Endodermal cell (in vitro differentiated cells): ENCODE measurements around the gene PEX6. TPM values are rescaled to one million over a fixed set of nuclear protein-coding genes. Genes with fewer than 3 reads are reported as not detected.

ENCODE experiments used
- DNase-seq: peaks from one replicate; pipeline ENCODE4 v3.0.0-alpha.2; 2017
- H3K27ac ChIP-seq: 2 replicates; pipeline ENCODE4 v1.5.1; 2013; ENCODE audit warnings: mild to moderate bottlenecking, low read depth, low read length, moderate library complexity
- H3K27me3 ChIP-seq: 2 replicates; pipeline ENCODE4 v1.6.1; 2013; ENCODE audit warnings: mild to moderate bottlenecking, low read length, moderate library complexity; ENCODE audit not compliant: insufficient read depth, control insufficient read depth, poor library complexity, severe bottlenecking
- H3K36me3 ChIP-seq: 2 replicates; pipeline ENCODE4 v1.7.0; 2013; ENCODE audit warnings: mild to moderate bottlenecking, low read length, moderate library complexity; ENCODE audit not compliant: control insufficient read depth, insufficient read depth
- H3K4me1 ChIP-seq: one replicate; pipeline ENCODE4 v1.7.0; 2013; ENCODE audit warnings: low read length; ENCODE audit not compliant: control insufficient read depth, insufficient read depth
- H3K4me3 ChIP-seq: 2 replicates; pipeline ENCODE4 v1.5.1; 2013; ENCODE audit warnings: mild to moderate bottlenecking, low read length, moderate library complexity
- H3K9ac ChIP-seq: 2 replicates; pipeline ENCODE4 v1.6.1; 2013; ENCODE audit warnings: mild to moderate bottlenecking, low read length, moderate library complexity; ENCODE audit not compliant: poor library complexity, severe bottlenecking; ENCODE audit errors: extremely low read depth
- H3K9me3 ChIP-seq: 2 replicates; pipeline ENCODE4 v1.6.1; 2013; ENCODE audit warnings: mild to moderate bottlenecking, low read length, moderate library complexity; ENCODE audit not compliant: control insufficient read depth
- H3K27ac Mint-ChIP-seq: 2 replicates; pipeline ENCODE4 v1.8.0; 2020; ENCODE audit warnings: mixed read lengths
- H3K27me3 Mint-ChIP-seq: 2 replicates; pipeline ENCODE4 v1.8.0; 2021; ENCODE audit warnings: mild to moderate bottlenecking, mixed read lengths; ENCODE audit not compliant: insufficient read depth
- H3K36me3 Mint-ChIP-seq: 2 replicates; pipeline ENCODE4 v1.8.0; 2020; ENCODE audit warnings: low read depth, mixed read lengths
- H3K4me1 Mint-ChIP-seq: 2 replicates; pipeline ENCODE4 v1.8.0; 2020; ENCODE audit warnings: mixed read lengths
- H3K4me3 Mint-ChIP-seq: 2 replicates; pipeline ENCODE4 v1.8.0; 2020; ENCODE audit warnings: mild to moderate bottlenecking, moderate library complexity, mixed read lengths
- H3K9me3 Mint-ChIP-seq: 2 replicates; pipeline ENCODE4 v1.8.0; 2020; ENCODE audit warnings: mild to moderate bottlenecking, mixed read lengths
- CTCF ChIP-seq: fragments of 200-600 bp; sonication (generic); conservative IDR thresholded peaks from 2 replicates; pipeline ENCODE4 v1.5.0; 2021; ENCODE audit warnings: antibody characterized with exemption, mild to moderate bottlenecking
- WGBS, 2 experiments: methylation state at CpG; one replicate each; pipeline versions ENCODE4 v1.1.5 to v1.1.7; 2013; ENCODE audit warnings: missing lambda C conversion rate in 2 of 2, mixed read lengths in 1 of 2; ENCODE audit not compliant: insufficient coverage in 1 of 2, insufficient read length in 1 of 2; 5-methylcytosine and 5-hydroxymethylcytosine counted together
- total RNA-seq, 2 donors: library from RNA; stranded (reverse); fragmentation: NEBNext Ultra II Directional in 1 of 2; extraction: Animal tissue kit (Norgen Biotek cat#: 25700) in 1 of 2; gene quantifications; 2 replicates in 1 of 2; 3 replicates in 1 of 2; pipeline ENCODE4 v1.2.1, GENCODE V29; 2021

The PEX6 gene
- total RNA-seq, 2 donors from 2014 or later = 17.2 to 21.4 TPM

DNA sequence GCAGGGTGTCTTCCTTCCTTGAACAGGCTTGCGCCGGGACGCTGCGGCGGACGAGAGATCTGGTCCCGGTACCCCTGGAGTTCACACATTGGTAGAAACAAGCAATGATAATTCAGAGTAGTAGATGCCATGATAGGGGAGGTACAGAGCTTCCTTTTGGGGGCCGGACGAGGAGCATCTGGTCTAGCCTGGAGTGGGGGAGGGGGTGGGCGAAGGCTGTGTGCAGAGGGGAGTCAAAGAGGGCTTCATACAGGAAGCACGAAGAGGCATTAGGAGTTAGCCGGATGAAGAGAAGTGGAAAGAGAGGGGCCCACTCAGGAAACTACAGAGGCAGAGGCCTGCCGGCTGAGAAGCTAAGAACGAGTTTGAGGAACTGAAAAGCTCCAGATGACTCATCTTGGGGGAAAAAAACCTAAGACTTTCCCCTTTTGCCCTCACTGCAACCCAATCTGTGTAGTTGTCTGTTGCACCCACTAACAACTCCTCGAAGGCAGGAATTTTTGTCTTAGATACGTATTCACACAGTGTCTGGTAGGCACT is 49.1 kb downstream of the PEX6 start:
- H3K27ac Mint-ChIP-seq = peak overlapping the region; percentile 96
- Histone ChIP-seq H3K9me3 (no peaks in the 10 kb centered on the region), H3K4me3 (peak overlapping the region; percentile 91), H3K27ac (peak overlapping the region; percentile 95), H3K36me3 (peaks cover 19% of the 10 kb centered on the region), H3K4me1 (peaks cover 5% of the 10 kb centered on the region), H3K27me3 (no peaks in the 10 kb centered on the region), H3K9ac (peak overlapping the region; percentile 66)
- H3K36me3 Mint-ChIP-seq = peaks cover 17% of the 10 kb centered on the region
- TF ChIP-seq CTCF = no peak
- WGBS, 2 experiments = 1 to 3% methylated on average over 9 to 16 of the region's 16 CpGs
- no peak for DNase-seq
- peaks cover 25% of the 10 kb centered on the region for H3K4me1 Mint-ChIP-seq
- no peaks in the 10 kb centered on the region for H3K9me3 Mint-ChIP-seq
- H3K4me3 Mint-ChIP-seq = peak overlapping the region; percentile 97
- no peaks in the 10 kb centered on the region for H3K27me3 Mint-ChIP-seq

- Mint-ChIP-seq H3K27ac (peak within 1 kb of the TSS; percentile 98), H3K27me3 (no peaks in the 10 kb centered on the region), H3K36me3 (peaks cover 11% of the 10 kb centered on the region), H3K4me3 (peak within 1 kb of the TSS; percentile 97), H3K9me3 (no peaks in the 10 kb centered on the region), H3K4me1 (peaks cover 25% of the 10 kb centered on the region)
- Histone ChIP-seq H3K4me1 (peaks cover 5% of the 10 kb centered on the region), H3K9ac (peak within 1 kb of the TSS; percentile 66), H3K4me3 (peak within 1 kb of the TSS; percentile 91), H3K9me3 (no peaks in the 10 kb centered on the region), H3K27me3 (no peaks in the 10 kb centered on the region), H3K27ac (peak within 1 kb of the TSS; percentile 95), H3K36me3 (peaks cover 12% of the 10 kb centered on the region)
- 0 to 1% methylated on average over 35 to 63 of the region's 63 CpGs for WGBS, 2 experiments
- DNase-seq = peak; percentile 99
- TF ChIP-seq CTCF = no peak
Observed at GRCh38 chr6:42928986-42929820, 49.8 kb downstream of the PEX6 start, which contains the start of gene CNPY3. Gene CNPY3 (plus strand): TSS chr6:42929480. CDS start chr6:42929571, 91 bp downstream.

GRCh38 chr6:42925248-42925857 is 53.6 kb downstream of the PEX6 start:
- H3K9me3 Mint-ChIP-seq = no peaks in the 10 kb centered on the region
- peak; percentile 11 for TF ChIP-seq CTCF
- peak; percentile 67 for DNase-seq
- H3K4me3 ChIP-seq = no peak overlapping the region
- 87 to 91% methylated on average over 9 to 23 of the region's 23 CpGs for WGBS, 2 experiments
- no peak overlapping the region for H3K9ac ChIP-seq
- peaks cover 2% of the 10 kb centered on the region for H3K27me3 Mint-ChIP-seq
- H3K36me3 ChIP-seq = no peaks in the 10 kb centered on the region
- H3K4me1 ChIP-seq = no peaks in the 10 kb centered on the region
- no peaks in the 10 kb centered on the region for H3K27me3 ChIP-seq
- H3K36me3 Mint-ChIP-seq = no peaks in the 10 kb centered on the region
- no peak overlapping the region for H3K27ac ChIP-seq
- H3K9me3 ChIP-seq = no peaks in the 10 kb centered on the region
- H3K4me1 Mint-ChIP-seq = peaks cover 7% of the 10 kb centered on the region
- H3K27ac Mint-ChIP-seq = no peak overlapping the region
- H3K4me3 Mint-ChIP-seq = no peak overlapping the region
